Vagina (tissue), 2 donors: ENCODE data around the gene ANK2. TPM values are rescaled to one million over a fixed set of nuclear protein-coding genes. Genes with fewer than 3 reads are reported as not detected.

ENCODE experiments used
- DNase-seq, 2 donors: peaks; one replicate each; pipeline ENCODE4 v3.0.0-alpha.2; 2017; ENCODE audit errors: extremely low spot score in 2 of 2
- H3K27ac ChIP-seq: fragments of 200-600 bp; sonication (generic); one replicate; pipeline ENCODE4 v1.5.1; 2019
- H3K27me3 ChIP-seq: fragments of 200-600 bp; sonication (generic); one replicate; pipeline ENCODE4 v1.5.1; 2019
- H3K36me3 ChIP-seq, 2 donors: fragments of 200-600 bp; sonication (generic); one replicate each; pipeline ENCODE4 v1.5.1; 2017 to 2019
- H3K4me1 ChIP-seq: fragments of 200-600 bp; sonication (generic); one replicate; pipeline ENCODE4 v1.5.1; 2019
- H3K4me3 ChIP-seq, 2 donors: fragments of 200-600 bp; sonication (generic); 1 replicate in 1 of 2; 2 replicates in 1 of 2; pipeline ENCODE4 v1.5.1; 2016 to 2019
- H3K9me3 ChIP-seq: fragments of 200-600 bp; sonication (generic); one replicate; pipeline ENCODE4 v1.5.1; 2019
- POLR2A ChIP-seq, 2 donors: fragments of 450-650 bp; IDR thresholded peaks; one replicate each; pipeline ENCODE4 v1.6.1; 2017; ENCODE audit warnings: antibody characterized with exemption in 2 of 2, mild to moderate bottlenecking in 2 of 2, moderate library complexity in 2 of 2
- POLR2AphosphoS5 ChIP-seq, 2 donors: sonication (generic); formaldehyde crosslinking; IDR thresholded peaks; one replicate each; pipeline ENCODE4 v1.9.0; 2017; ENCODE audit warnings: antibody characterized with exemption in 2 of 2, mild to moderate bottlenecking in 2 of 2, low read depth in 1 of 2; ENCODE audit not compliant: insufficient read depth in 1 of 2
- intact Hi-C: fragments of 100-400 bp; cut with DNase I; formaldehyde crosslinking; loops from one replicate; pipeline ENCODE4 v1.15.1; 2023
- total RNA-seq: library from RNA; depleted of rRNA; stranded (reverse); fragments of >200 nt; gene quantifications from one replicate; pipeline ENCODE4 v1.2.3, GENCODE V29; 2016
- TF ChIP-seq, protein P1 (sequence below), 3 experiments: fragments of 450-650 bp in 2 of 3; fragments of 200-600 bp in 1 of 3; sonication (generic) in 1 of 3; IDR thresholded peaks; one replicate each; pipeline ENCODE4 v1.5.1; 2017 to 2019; ENCODE audit warnings: antibody characterized with exemption in 3 of 3, mild to moderate bottlenecking in 2 of 3, moderate library complexity in 2 of 3

ANK2 gene
- total RNA-seq, 1 donor from 2014 or later: 64.6 TPM

DNA sequence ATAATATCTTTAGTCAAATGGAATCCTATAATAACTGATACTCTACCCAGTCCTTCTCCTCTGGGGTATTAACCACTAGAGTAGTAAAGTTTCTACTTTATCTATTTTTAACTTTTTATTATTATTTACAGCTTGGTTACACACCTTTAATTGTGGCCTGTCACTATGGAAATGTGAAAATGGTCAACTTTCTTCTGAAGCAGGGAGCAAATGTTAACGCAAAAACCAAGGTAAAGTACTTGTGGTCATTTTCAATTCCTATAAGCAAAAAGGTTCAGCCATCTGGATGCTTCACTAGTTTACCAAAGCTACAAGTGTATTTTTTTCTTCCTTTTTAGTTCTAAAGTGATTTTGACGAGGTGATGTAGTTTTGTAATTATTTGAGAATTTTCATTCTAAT, 238.8 kb downstream of the ANK2 start:
- no peak for TF ChIP-seq POLR2AphosphoS5 (IDR thresholded peaks at IDR 0.05; ENCODE audit: insufficient read depth in 1 of 2, low read depth in 1 of 2)
- TF ChIP-seq, protein P1, sequence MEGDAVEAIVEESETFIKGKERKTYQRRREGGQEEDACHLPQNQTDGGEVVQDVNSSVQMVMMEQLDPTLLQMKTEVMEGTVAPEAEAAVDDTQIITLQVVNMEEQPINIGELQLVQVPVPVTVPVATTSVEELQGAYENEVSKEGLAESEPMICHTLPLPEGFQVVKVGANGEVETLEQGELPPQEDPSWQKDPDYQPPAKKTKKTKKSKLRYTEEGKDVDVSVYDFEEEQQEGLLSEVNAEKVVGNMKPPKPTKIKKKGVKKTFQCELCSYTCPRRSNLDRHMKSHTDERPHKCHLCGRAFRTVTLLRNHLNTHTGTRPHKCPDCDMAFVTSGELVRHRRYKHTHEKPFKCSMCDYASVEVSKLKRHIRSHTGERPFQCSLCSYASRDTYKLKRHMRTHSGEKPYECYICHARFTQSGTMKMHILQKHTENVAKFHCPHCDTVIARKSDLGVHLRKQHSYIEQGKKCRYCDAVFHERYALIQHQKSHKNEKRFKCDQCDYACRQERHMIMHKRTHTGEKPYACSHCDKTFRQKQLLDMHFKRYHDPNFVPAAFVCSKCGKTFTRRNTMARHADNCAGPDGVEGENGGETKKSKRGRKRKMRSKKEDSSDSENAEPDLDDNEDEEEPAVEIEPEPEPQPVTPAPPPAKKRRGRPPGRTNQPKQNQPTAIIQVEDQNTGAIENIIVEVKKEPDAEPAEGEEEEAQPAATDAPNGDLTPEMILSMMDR (IDR thresholded peaks at IDR 0.05): no peak
- no peak for TF ChIP-seq POLR2A (IDR thresholded peaks at IDR 0.05)
- Histone ChIP-seq H3K4me3 (no peak overlapping the region), H3K36me3 (no peaks in the 10 kb centered on the region), H3K27ac (no peak overlapping the region), H3K9me3 (no peaks in the 10 kb centered on the region), H3K27me3 (no peaks in the 10 kb centered on the region), H3K4me1 (peaks cover 10% of the 10 kb centered on the region)
- no peak for DNase-seq
- intact Hi-C loops: no loop called here

DNA sequence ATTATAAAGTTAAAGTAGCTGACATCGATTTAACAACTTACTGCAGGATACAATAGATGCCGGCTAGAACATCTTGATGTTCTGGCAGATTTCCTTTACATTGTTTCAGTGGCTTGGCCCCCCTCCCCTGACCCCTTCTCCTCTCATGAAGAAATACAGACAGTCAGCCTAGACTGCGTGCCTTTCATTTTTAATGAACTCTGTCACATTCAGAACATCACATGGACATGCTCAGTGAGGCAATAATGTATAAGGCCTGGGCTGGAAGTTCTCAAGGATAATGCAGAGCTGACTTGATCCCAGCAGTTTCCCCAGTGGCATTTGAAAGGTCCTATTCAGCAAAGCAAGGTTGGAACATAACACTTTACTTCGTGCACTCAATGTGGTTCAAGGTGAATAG, 239.2 kb downstream of the ANK2 start:
- DNase-seq: no peak
- no peaks in the 10 kb centered on the region for H3K36me3 ChIP-seq
- intact Hi-C loops: no loop called here
- H3K27ac ChIP-seq: no peak overlapping the region
- no peaks in the 10 kb centered on the region for H3K27me3 ChIP-seq
- H3K4me3 ChIP-seq: no peak overlapping the region
- peaks cover 10% of the 10 kb centered on the region for H3K4me1 ChIP-seq
- no peaks in the 10 kb centered on the region for H3K9me3 ChIP-seq
- TF ChIP-seq POLR2A (IDR thresholded peaks at IDR 0.05) (no peak), POLR2AphosphoS5 (IDR thresholded peaks at IDR 0.05; ENCODE audit: insufficient read depth in 1 of 2, low read depth in 1 of 2) (no peak)
- TF ChIP-seq, protein P1 (IDR thresholded peaks at IDR 0.05): no peak

DNA sequence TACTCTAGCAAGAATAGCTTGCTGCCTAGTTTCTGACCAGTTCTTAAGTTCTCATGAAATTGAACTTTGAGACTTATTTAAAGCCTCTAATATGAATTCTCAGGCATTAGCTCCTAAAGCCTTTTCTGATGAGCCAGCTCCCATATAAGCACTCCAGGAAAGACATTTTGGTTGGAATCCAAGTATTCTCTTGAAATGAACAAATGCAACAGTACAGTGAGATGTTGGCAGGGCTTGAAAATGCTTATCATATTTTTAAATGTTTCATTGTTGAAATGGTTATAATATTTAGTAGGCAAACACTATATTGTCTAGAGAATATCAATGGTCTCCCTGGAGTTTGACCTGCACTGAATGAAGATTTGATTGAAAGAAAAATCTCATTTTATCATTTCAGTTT, 240.3 kb downstream of the ANK2 start:
- intact Hi-C loops: loop anchor here (10.0 kb wide), 1 partner anchor 475 kb away; the partner anchor contains the start of gene CAMK2D
- TF ChIP-seq, protein P1 (IDR thresholded peaks at IDR 0.05): no peak
- TF ChIP-seq POLR2AphosphoS5 (IDR thresholded peaks at IDR 0.05; ENCODE audit: insufficient read depth in 1 of 2, low read depth in 1 of 2) (no peak), POLR2A (IDR thresholded peaks at IDR 0.05) (no peak)
- Histone ChIP-seq H3K36me3 (no peaks in the 10 kb centered on the region), H3K4me1 (peaks cover 10% of the 10 kb centered on the region), H3K27ac (no peak overlapping the region), H3K27me3 (no peaks in the 10 kb centered on the region), H3K9me3 (no peaks in the 10 kb centered on the region), H3K4me3 (no peak overlapping the region)
- DNase-seq: no peak

DNA sequence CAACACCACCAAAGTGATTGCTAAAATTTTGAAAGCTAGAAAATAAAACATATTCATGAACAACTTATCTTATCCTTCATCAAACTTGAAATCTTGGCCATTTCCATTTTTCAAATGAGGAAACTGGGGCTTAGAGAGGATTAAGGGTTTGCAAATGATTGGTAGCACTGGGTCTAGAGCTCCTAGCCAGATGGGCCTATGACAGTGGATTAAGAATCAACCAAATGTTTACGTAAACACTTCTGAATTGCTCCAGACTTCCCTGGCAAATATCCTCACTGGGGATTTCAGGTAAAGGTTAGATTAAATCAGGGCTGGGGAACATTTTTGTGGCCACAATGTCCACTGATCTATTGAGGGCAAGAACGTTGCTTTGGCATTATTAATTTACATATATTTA, 241.2 kb downstream of the ANK2 start:
- DNase-seq: no peak
- Histone ChIP-seq H3K4me3 (no peak overlapping the region), H3K27me3 (no peaks in the 10 kb centered on the region), H3K9me3 (no peaks in the 10 kb centered on the region), H3K27ac (peak overlapping the region; percentile 87), H3K36me3 (no peaks in the 10 kb centered on the region), H3K4me1 (peaks cover 10% of the 10 kb centered on the region)
- TF ChIP-seq POLR2A (IDR thresholded peaks at IDR 0.05): no peak
- TF ChIP-seq, protein P1 (IDR thresholded peaks at IDR 0.05): no peak
- intact Hi-C loops: loop anchor here (10.0 kb wide), 1 partner anchor 474 kb away; the partner anchor contains the start of gene CAMK2D

DNA sequence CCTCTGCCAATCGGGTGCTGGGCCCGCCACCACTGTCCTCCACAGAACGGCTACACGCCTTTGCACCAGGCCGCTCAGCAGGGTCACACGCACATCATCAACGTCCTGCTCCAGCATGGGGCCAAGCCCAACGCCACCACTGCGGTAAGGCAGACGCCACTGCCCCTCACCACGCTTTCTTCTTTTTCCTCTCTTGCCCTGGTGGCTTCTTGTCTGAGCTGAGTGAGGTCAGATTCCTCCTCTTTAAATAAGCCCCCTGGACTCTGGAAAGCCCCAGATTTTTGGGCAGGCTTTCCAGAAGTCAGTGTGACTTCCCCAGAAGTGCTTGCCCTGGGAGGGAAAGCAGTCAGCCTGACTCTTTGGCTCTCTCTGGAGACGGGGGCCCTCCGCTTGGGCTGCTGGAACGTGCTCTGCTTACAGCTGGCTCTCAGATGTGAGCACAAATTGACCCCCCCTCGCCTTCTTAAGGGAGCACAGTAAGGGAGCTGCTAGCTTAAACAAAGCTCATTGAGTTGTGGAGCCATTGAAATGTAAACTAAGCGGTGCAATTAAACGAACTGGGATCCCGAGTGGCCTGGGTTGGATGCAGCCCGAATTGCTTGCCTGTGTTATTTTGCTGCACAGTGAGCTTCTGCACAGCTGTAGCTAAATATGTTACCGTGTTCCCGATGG, 243.1 kb downstream of the ANK2 start:
- no peaks in the 10 kb centered on the region for H3K9me3 ChIP-seq
- H3K36me3 ChIP-seq: no peaks in the 10 kb centered on the region
- intact Hi-C loops: loop anchor here (10.0 kb wide), 1 partner anchor 472 kb away; the partner anchor contains the start of gene CAMK2D
- DNase-seq: no peak
- no peaks in the 10 kb centered on the region for H3K27me3 ChIP-seq
- H3K27ac ChIP-seq: peak overlapping the region; percentile 87
- H3K4me3 ChIP-seq: peak overlapping the region; percentile 9 to 34
- H3K4me1 ChIP-seq: peaks cover 10% of the 10 kb centered on the region
- TF ChIP-seq, protein P1 (IDR thresholded peaks at IDR 0.05): no peak
- TF ChIP-seq POLR2AphosphoS5 (IDR thresholded peaks at IDR 0.05; ENCODE audit: insufficient read depth in 1 of 2, low read depth in 1 of 2): peak in 1 of 2 donors; percentile 64
- TF ChIP-seq POLR2A (IDR thresholded peaks at IDR 0.05): no peak
